ENCODE measurements around the gene NR2F1-AS1.

DNA sequence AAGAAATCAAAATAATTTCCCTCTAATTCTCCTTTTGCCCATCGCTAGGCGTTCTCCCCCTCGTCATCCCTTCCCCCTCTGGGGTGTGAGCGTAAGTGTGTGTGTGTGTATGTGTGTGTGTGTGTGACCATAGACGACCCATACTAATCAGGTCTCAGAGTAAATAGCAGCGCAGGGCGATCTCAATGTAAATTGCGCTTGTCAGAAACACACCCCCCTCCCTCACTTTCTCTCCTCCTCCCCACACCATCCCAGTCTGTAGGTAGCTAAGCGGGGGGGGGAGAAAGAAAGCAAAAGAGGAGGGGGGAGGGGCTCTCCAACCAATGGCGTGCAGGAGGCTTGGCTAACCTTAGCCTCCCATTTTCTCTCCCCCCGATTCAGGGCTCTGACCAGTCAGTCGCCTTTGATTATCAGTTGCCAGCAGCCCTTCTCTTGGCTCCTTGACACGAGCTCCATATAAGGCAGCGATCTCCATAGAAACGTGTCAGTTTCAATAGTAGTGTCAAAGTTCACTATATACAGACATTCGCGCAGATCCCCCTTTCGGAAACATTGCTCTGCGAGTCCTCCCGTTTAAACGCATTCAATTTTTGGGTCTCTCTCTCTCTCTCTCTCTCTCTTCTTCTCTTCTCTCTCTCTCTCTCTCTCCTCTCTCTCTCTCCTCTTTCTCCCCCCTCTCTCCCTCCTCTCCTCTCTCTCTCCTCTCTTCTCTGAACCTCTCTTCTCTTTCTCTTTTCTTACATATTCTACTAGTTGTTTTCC is 1.8 kb upstream of the NR2F1-AS1 start, which contains the start of gene NR2F1:
- peak in 2 of 4 experiments; percentile 90 to 94 for TF ChIP-seq CTCF (IDR thresholded peaks at IDR 0.05)
- no peak for TF ChIP-seq POLR2A (IDR thresholded peaks at IDR 0.05)

Data from prostate gland (tissue), 2 donors.